PC-9 (cell line): Measurements from ENCODE around the gene LRCOL1. TPM values are rescaled to one million over a fixed set of nuclear protein-coding genes. Genes with fewer than 3 reads are reported as not detected.
A peak's percentile ranks its signal among the peaks of the same experiment; 100 is the strongest.

Experiments
- Bru-seq: library from RNA; stranded (reverse); fragments of 400-500 nt; gene quantifications from one replicate; lab custom pipeline; 2021; lab: Mats Ljungman, UMichigan
- BruChase-seq, 2 experiments: library from RNA; stranded (reverse); fragments of 400-500 nt; gene quantifications; one replicate each; lab custom pipeline; 2021; lab: Mats Ljungman, UMichigan
- BruUV-seq: library from RNA; stranded (reverse); fragments of 400-500 nt; replicated peaks from 2 replicates; lab custom pipeline; 2021; lab: Mats Ljungman, UMichigan
- CTCF ChIA-PET: fragments of 300-600 bp; sonication (Branson Sonifier 250); formaldehyde crosslinking; loops from one replicate; lab custom pipeline; 2022; ENCODE audit warnings: antibody characterized with exemption; lab: Charles Lee
- POLR2A ChIA-PET: fragments of 300-600 bp; sonication (Branson Sonifier 250); formaldehyde crosslinking; loops from one replicate; lab custom pipeline; 2022; ENCODE audit warnings: antibody characterized with exemption; ENCODE audit not compliant: unreplicated experiment; lab: Charles Lee
- DNase-seq, 2 experiments: peaks; one replicate each; pipeline versions ENCODE4 v3.0.0 to v3.0.0-alpha.2; 2015 to 2022; ENCODE audit warnings: mixed read lengths in 1 of 2
- H2AFZ ChIP-seq: fragments of 200-600 bp; sonication (generic); 2 replicates; pipeline ENCODE4 v1.8.1; 2017; ENCODE audit warnings: antibody characterized with exemption
- H3F3A ChIP-seq: fragments of 200-600 bp; sonication (generic); 2 replicates; pipeline ENCODE4 v1.8.1; 2017; ENCODE audit warnings: antibody characterized with exemption, mild to moderate bottlenecking, low read depth; ENCODE audit not compliant: insufficient read depth
- H3K27ac ChIP-seq: fragments of 200-600 bp; sonication (generic); 2 replicates; pipeline ENCODE4 v1.6.1; 2016; ENCODE audit warnings: mixed run types
- H3K27me3 ChIP-seq: fragments of 200-600 bp; sonication (generic); 2 replicates; pipeline ENCODE4 v1.6.1; 2016; ENCODE audit warnings: low read depth, mixed run types; ENCODE audit not compliant: insufficient read depth
- H3K36me3 ChIP-seq: fragments of 200-600 bp; sonication (generic); 2 replicates; pipeline ENCODE4 v1.6.1; 2016; ENCODE audit warnings: low read depth, mixed run types
- H3K4me1 ChIP-seq: fragments of 200-600 bp; sonication (generic); replicated peaks from 2 replicates; pipeline ENCODE4 v1.6.1; 2016; ENCODE audit warnings: mixed run types; ENCODE audit not compliant: insufficient read depth
- H3K4me2 ChIP-seq: fragments of 200-600 bp; sonication (generic); 2 replicates; pipeline ENCODE4 v1.6.1; 2017; ENCODE audit warnings: mixed run types
- H3K4me3 ChIP-seq: fragments of 200-600 bp; sonication (generic); 2 replicates; pipeline ENCODE4 v1.6.1; 2016; ENCODE audit warnings: mixed run types
- H3K79me2 ChIP-seq: fragments of 200-600 bp; sonication (generic); 2 replicates; pipeline ENCODE4 v1.6.1; 2017; ENCODE audit warnings: low read depth, mixed run types
- H3K9me2 ChIP-seq: fragments of 200-600 bp; sonication (generic); 2 replicates; pipeline ENCODE4 v1.8.1; 2017; ENCODE audit warnings: mild to moderate bottlenecking; ENCODE audit not compliant: insufficient read depth
- H3K9me3 ChIP-seq: fragments of 200-600 bp; sonication (generic); 2 replicates; pipeline ENCODE4 v1.8.1; 2016; ENCODE audit warnings: low read depth; ENCODE audit not compliant: insufficient read depth
- H4K20me1 ChIP-seq: fragments of 200-600 bp; sonication (generic); 2 replicates; pipeline ENCODE4 v1.8.1; 2017; ENCODE audit not compliant: insufficient read depth
- CTCF ChIP-seq: fragments of 200-600 bp; sonication (generic); conservative IDR thresholded peaks from 2 replicates; pipeline ENCODE4 v1.6.1; 2017; ENCODE audit warnings: mixed run types, antibody characterized with exemption, mild to moderate bottlenecking, moderate library complexity
- EZH2 ChIP-seq: fragments of 200-600 bp; sonication (generic); IDR thresholded peaks from 2 replicates; pipeline ENCODE4 v1.8.0; 2017; ENCODE audit warnings: antibody characterized with exemption, low read depth
- intact Hi-C: fragments of 100-400 bp; cut with micrococcal nuclease; formaldehyde crosslinking; loops from one replicate; pipeline ENCODE4 v1.10.0; 2022; ENCODE audit not compliant: unreplicated experiment
- long read RNA-seq: library from polyadenylated mRNA; stranded (forward); transcript quantifications from one replicate; pipeline ENCODE4 v2.0.0, GENCODE V29; 2022
- total RNA-seq: library from RNA; stranded (reverse); gene quantifications from 2 replicates; pipeline ENCODE4 v1.2.3, GENCODE V29; 2021

The LRCOL1 gene
- not detected in 2 replicates for total RNA-seq
- not detected for Bru-seq, nascent RNA
- not detected for BruChase-seq, experiment 1, labeled RNA remaining after a 2-hour chase
- BruChase-seq, experiment 2, labeled RNA remaining after a 6-hour chase = percentile 13 among the genes with signal in this experiment
- long read RNA-seq = 0 reads

- Histone ChIP-seq H4K20me1 (no peaks in the 10 kb centered on the region), H3K36me3 (no peaks in the 10 kb centered on the region), H3K9me3 (no peaks in the 10 kb centered on the region; the same call in 1 of the 2 replicates), H3K27ac (no peak within 1 kb of the TSS), H3K9me2 (no peaks in the 10 kb centered on the region), H3K4me1 (no peaks in the 10 kb centered on the region), H3K79me2 (no peaks in the 10 kb centered on the region), H3K4me2 (no peak within 1 kb of the TSS), H3K4me3 (no peak within 1 kb of the TSS), H2AFZ (no peak within 1 kb of the TSS), H3K27me3 (peaks cover 62% of the 10 kb centered on the region), H3F3A (no peaks in the 10 kb centered on the region; the same call in 1 of the 2 replicates)
- TF ChIP-seq EZH2 (no peak), CTCF (no peak)
- no TSS peak for BruUV-seq
- intact Hi-C loops = loop anchor here (10.0 kb wide), 1 partner anchor 455 kb away; no protein-coding TSS in a partner anchor
- CTCF ChIA-PET = no interaction called here
- no peak for DNase-seq
- POLR2A ChIA-PET = no interaction called here
Measured at GRCh38 chr12:132610051-132610759, at the start of gene LRCOL1. TSS of gene LRCOL1 (minus strand) at chr12:132610582. CDS start at chr12:132606251, 4,331 bp downstream.

- H3K9me3 ChIP-seq = no peaks in the 10 kb centered on the region
- no peaks in the 10 kb centered on the region for H3K9me2 ChIP-seq
- ChIA-PET POLR2A (no interaction called here), CTCF (no interaction called here)
- no peak for DNase-seq
- no peaks in the 10 kb centered on the region for H3K4me1 ChIP-seq
- no peak overlapping the region for H2AFZ ChIP-seq
- no peak for TF ChIP-seq EZH2
- TF ChIP-seq CTCF = no peak
- H3K27ac ChIP-seq = no peak overlapping the region
- no TSS peak for BruUV-seq
- no peaks in the 10 kb centered on the region for H3K27me3 ChIP-seq
- intact Hi-C loops = no loop called here
- no peak overlapping the region for H3K4me2 ChIP-seq
- H3K4me3 ChIP-seq = no peak overlapping the region
- no peaks in the 10 kb centered on the region for H3K79me2 ChIP-seq
- peaks cover 20% of the 10 kb centered on the region for H3K36me3 ChIP-seq
- 0 out of 2 replicates have a peak, but pooled peaks cover 5% of the 10 kb centered on the region for H3F3A ChIP-seq
- H4K20me1 ChIP-seq = no peaks in the 10 kb centered on the region; the same call in 1 of the 2 replicates
Measured at GRCh38 chr12:132660052-132660451, 49.7 kb upstream of the LRCOL1 start.

- DNase-seq = no peak
- Histone ChIP-seq H3K9me2 (no peaks in the 10 kb centered on the region), H3K4me2 (no peak overlapping the region), H2AFZ (no peak overlapping the region), H3K9me3 (no peaks in the 10 kb centered on the region), H3K27me3 (no peaks in the 10 kb centered on the region), H3K27ac (no peak overlapping the region), H4K20me1 (no peaks in the 10 kb centered on the region; the same call in 1 of the 2 replicates), H3K4me3 (no peak overlapping the region), H3F3A (0 out of 2 replicates have a peak, but pooled peaks cover 5% of the 10 kb centered on the region), H3K36me3 (peaks cover 23% of the 10 kb centered on the region), H3K4me1 (no peaks in the 10 kb centered on the region), H3K79me2 (no peaks in the 10 kb centered on the region)
- ChIA-PET CTCF (no interaction called here), POLR2A (no interaction called here)
- TF ChIP-seq EZH2 = no peak
- no peak for TF ChIP-seq CTCF
- no TSS peak for BruUV-seq
- intact Hi-C loops = no loop called here
Measured at GRCh38 chr12:132659146-132659545, 48.8 kb upstream of the LRCOL1 start.
